ENCODE results near the gene TNFSF9.
"Not testable (repeated sequence)": the region's sequence is repeated elsewhere in the genome, so short reads cannot be mapped to it uniquely, and the experiment has no call there.

TNFSF9 gene

DNA sequence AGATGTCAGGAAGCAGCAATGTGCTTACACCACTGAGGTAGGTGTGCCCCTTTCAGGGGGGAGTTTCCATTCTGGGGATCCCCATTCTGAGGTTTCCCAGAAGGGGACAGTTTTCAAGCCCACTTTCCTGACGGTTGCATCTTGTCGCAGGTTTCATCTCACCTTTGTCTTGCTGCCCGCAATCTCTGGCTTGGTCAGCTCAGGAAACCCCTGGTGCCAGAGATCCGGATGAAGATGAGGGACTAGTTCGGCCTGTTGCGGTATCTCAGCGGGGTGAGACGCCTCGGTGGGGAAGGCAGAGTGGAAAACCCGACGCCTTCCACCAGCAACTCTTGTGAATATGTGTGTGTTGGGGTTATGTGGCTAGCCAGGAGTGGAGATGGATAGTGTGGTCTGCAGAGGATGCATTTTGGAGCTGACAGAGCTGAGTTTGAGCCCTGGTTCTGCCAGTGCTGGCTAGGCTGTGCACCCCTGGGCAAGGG lies 13.1 kb downstream of the TNFSF9 start:
- WGBS (ENCODE audit: insufficient coverage): 84% methylated on average over 7 of the region's 11 CpGs
- peaks cover 0 to 4% (median 0%) of the 10 kb centered on the region in 5 experiments for H3K27me3 ChIP-seq (replicated peaks in 2 of 5; ENCODE audit: control insufficient read depth in 4 of 5, insufficient read depth in 5 of 5, low read length in 4 of 5)
- DNase-seq: no peak
- no peaks in the 10 kb centered on the region for H3K36me3 ChIP-seq (ENCODE audit: control insufficient read depth in 4 of 4, insufficient read depth in 4 of 4, low read length in 3 of 4)
- no peak overlapping the region for H3K4me3 ChIP-seq (ENCODE audit: control insufficient read depth in 1 of 7, extremely low read depth in 1 of 7, insufficient read depth in 4 of 7, low read depth in 2 of 7, low read length in 6 of 7)
- ChIA-PET POLR2A (interaction anchor here (0.6 kb wide), 1 partner anchor 263 kb away, joined by 4 read pairs; no protein-coding TSS in a partner anchor), CTCF (no interaction called here)
- no peaks in the 10 kb centered on the region for H3K9me3 ChIP-seq (ENCODE audit: control extremely low read depth in 1 of 5, control insufficient read depth in 4 of 5, insufficient read depth in 2 of 5, low read depth in 1 of 5, low read length in 4 of 5)
- peaks cover 0 to 2% (median 0%) of the 10 kb centered on the region in 4 experiments for H3K4me1 ChIP-seq (ENCODE audit: control extremely low read depth in 1 of 4, control insufficient read depth in 4 of 4, insufficient read depth in 4 of 4, low read length in 3 of 4)
- H3K27ac ChIP-seq (ENCODE audit: insufficient read depth in 1 of 2, low read depth in 1 of 2, low read length in 2 of 2, poor library complexity in 1 of 2, severe bottlenecking in 2 of 2): no peak overlapping the region

DNA sequence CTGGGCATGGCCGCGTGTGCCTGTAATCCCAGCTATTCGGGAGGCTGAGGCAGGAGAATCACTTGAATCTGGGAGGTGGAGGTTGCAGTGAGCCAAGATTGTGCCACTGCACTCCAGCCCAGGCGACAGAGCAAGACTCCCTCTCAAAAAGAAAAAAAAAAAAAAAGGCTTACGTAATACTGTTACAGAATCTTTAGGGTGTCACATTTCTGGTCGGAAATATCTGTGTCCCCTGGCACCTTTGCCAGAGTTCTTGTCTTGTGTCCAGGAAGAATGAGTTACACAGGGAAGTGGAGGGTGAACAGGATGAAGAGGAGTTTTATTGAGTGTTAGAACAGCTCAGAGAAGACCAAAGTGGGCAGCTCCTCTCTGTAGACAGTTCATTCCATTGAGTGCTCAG lies 19.9 kb downstream of the TNFSF9 start:
- H3K27me3 ChIP-seq (replicated peaks in 2 of 5; ENCODE audit: control insufficient read depth in 4 of 5, insufficient read depth in 5 of 5, low read length in 4 of 5); H3K4me3 ChIP-seq (ENCODE audit: control insufficient read depth in 1 of 7, extremely low read depth in 1 of 7, insufficient read depth in 4 of 7, low read depth in 2 of 7, low read length in 6 of 7); H3K9me3 ChIP-seq (ENCODE audit: control extremely low read depth in 1 of 5, control insufficient read depth in 4 of 5, insufficient read depth in 2 of 5, low read depth in 1 of 5, low read length in 4 of 5); H3K36me3 ChIP-seq (ENCODE audit: control insufficient read depth in 4 of 4, insufficient read depth in 4 of 4, low read length in 3 of 4); DNase-seq; H3K27ac ChIP-seq (ENCODE audit: insufficient read depth in 1 of 2, low read depth in 1 of 2, low read length in 2 of 2, poor library complexity in 1 of 2, severe bottlenecking in 2 of 2): not testable (repeated sequence)
- peaks cover 0 to 13% (median 10%) of the 10 kb centered on the region in 4 experiments for H3K4me1 ChIP-seq (ENCODE audit: control extremely low read depth in 1 of 4, control insufficient read depth in 4 of 4, insufficient read depth in 4 of 4, low read length in 3 of 4)
- 96% methylated on average over 4 of the region's 6 CpGs for WGBS (ENCODE audit: insufficient coverage)
- CTCF ChIA-PET: interaction anchor here (0.7 to 4.6 kb wide), 3 partner anchors 11 to 175 kb away, joined by 3 to 21 read pairs (median 4); no protein-coding TSS in a partner anchor
- POLR2A ChIA-PET: interaction anchor here (1.2 kb wide), 1 partner anchor 15 kb away, joined by 3 read pairs; no protein-coding TSS in a partner anchor

DNA sequence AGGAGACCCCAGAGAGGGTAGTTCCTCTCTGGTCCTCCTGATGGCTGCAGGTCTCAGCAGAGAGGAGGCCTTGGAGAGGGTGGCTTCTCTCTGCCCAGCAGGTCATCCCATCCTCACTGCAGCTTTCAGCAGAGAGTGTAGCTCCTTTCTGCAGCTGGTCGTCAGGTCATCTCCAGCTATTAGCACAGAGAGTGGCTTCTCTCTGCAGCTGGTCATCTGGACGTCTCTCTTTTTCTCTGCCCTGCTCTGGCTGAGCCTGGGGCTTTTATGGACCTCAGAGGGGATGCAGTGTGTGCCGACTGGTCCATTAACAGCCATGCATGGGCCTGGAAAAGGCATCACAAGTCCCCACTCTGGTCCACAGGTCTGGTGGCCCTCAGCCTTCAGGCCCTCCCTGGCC lies 20.3 kb downstream of the TNFSF9 start:
- Histone ChIP-seq H3K4me3 (ENCODE audit: control insufficient read depth in 1 of 7, extremely low read depth in 1 of 7, insufficient read depth in 4 of 7, low read depth in 2 of 7, low read length in 6 of 7) (no peak overlapping the region), H3K4me1 (ENCODE audit: control extremely low read depth in 1 of 4, control insufficient read depth in 4 of 4, insufficient read depth in 4 of 4, low read length in 3 of 4) (peaks cover 0 to 13% (median 10%) of the 10 kb centered on the region in 4 experiments), H3K27ac (ENCODE audit: insufficient read depth in 1 of 2, low read depth in 1 of 2, low read length in 2 of 2, poor library complexity in 1 of 2, severe bottlenecking in 2 of 2) (no peak overlapping the region), H3K27me3 (replicated peaks in 2 of 5; ENCODE audit: control insufficient read depth in 4 of 5, insufficient read depth in 5 of 5, low read length in 4 of 5) (no peaks in the 10 kb centered on the region), H3K9me3 (ENCODE audit: control extremely low read depth in 1 of 5, control insufficient read depth in 4 of 5, insufficient read depth in 2 of 5, low read depth in 1 of 5, low read length in 4 of 5) (peaks cover 0 to 5% (median 0%) of the 10 kb centered on the region in 5 experiments), H3K36me3 (ENCODE audit: control insufficient read depth in 4 of 4, insufficient read depth in 4 of 4, low read length in 3 of 4) (no peaks in the 10 kb centered on the region)
- DNase-seq: no peak
- WGBS (ENCODE audit: insufficient coverage): 100% methylated on average over 3 of the region's 3 CpGs
- CTCF ChIA-PET: interaction anchor here (1.0 to 4.6 kb wide), 4 partner anchors 11 to 185 kb away, joined by 4 to 21 read pairs (median 4); no protein-coding TSS in a partner anchor
- POLR2A ChIA-PET: interaction anchor here (1.2 kb wide), 1 partner anchor 16 kb away, joined by 3 read pairs; no protein-coding TSS in a partner anchor

DNA sequence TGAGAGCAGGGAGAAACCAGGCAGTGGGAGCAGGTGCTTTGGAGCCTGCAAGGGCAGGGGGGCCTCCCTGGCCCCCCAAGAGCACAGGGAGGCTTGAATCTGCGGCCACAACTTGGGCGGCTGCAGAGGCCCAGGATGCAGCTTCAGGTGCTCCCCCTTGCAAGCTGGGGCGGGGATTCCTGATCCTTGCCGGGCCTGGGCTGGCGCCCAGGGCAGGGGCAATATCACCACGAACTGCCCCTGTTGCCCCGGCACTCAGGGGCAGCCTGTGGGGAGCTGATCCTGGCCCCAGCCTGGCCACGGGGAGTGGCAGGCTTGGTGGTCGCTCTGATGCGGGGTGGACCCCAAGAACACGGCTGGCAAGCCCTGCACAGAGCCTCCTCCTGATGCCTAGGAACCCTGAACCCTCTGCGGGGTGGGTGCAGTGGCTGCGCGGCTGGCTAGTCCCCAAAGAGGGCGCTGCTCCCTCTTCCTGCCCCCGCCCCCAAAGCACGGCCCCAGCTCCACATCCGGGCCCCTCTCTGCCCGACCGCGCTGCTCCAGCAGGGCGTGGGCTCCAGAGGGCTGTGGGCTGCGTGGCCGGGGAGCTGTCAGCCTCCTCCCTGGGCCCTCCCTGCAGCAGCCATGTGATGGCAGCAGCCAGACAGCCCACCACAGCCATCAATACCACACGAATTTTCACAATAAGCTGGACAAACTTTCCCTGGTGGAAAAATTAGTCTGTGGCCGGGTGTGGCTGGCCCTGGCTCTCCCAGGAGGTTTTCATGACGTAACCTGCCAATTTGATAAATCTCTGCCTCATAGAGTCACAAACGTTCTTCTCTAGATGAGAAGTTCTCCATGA lies 21.0 kb downstream of the TNFSF9 start:
- H3K27me3 ChIP-seq (replicated peaks in 2 of 5; ENCODE audit: control insufficient read depth in 4 of 5, insufficient read depth in 5 of 5, low read length in 4 of 5): no peaks in the 10 kb centered on the region
- 25% methylated on average over 25 of the region's 28 CpGs for WGBS (ENCODE audit: insufficient coverage)
- POLR2A ChIA-PET: interaction anchor here (1.2 kb wide), 1 partner anchor 16 kb away, joined by 3 read pairs; no protein-coding TSS in a partner anchor
- H3K36me3 ChIP-seq (ENCODE audit: control insufficient read depth in 4 of 4, insufficient read depth in 4 of 4, low read length in 3 of 4): no peaks in the 10 kb centered on the region
- peaks cover 0 to 5% (median 0%) of the 10 kb centered on the region in 5 experiments for H3K9me3 ChIP-seq (ENCODE audit: control extremely low read depth in 1 of 5, control insufficient read depth in 4 of 5, insufficient read depth in 2 of 5, low read depth in 1 of 5, low read length in 4 of 5)
- H3K27ac ChIP-seq (ENCODE audit: insufficient read depth in 1 of 2, low read depth in 1 of 2, low read length in 2 of 2, poor library complexity in 1 of 2, severe bottlenecking in 2 of 2): no peak overlapping the region
- H3K4me3 ChIP-seq (ENCODE audit: control insufficient read depth in 1 of 7, extremely low read depth in 1 of 7, insufficient read depth in 4 of 7, low read depth in 2 of 7, low read length in 6 of 7): peak overlapping the region in 2 of 7 experiments; percentile 36 to 57
- CTCF ChIA-PET: interaction anchor here (0.8 to 4.6 kb wide), 12 partner anchors 12 to 184 kb away, joined by 3 to 21 read pairs (median 3); partner anchors contain the start of gene TNFSF9
- DNase-seq: peak; percentile 64 to 86 (median 80)
- peaks cover 0 to 20% (median 15%) of the 10 kb centered on the region in 4 experiments for H3K4me1 ChIP-seq (ENCODE audit: control extremely low read depth in 1 of 4, control insufficient read depth in 4 of 4, insufficient read depth in 4 of 4, low read length in 3 of 4)

DNA sequence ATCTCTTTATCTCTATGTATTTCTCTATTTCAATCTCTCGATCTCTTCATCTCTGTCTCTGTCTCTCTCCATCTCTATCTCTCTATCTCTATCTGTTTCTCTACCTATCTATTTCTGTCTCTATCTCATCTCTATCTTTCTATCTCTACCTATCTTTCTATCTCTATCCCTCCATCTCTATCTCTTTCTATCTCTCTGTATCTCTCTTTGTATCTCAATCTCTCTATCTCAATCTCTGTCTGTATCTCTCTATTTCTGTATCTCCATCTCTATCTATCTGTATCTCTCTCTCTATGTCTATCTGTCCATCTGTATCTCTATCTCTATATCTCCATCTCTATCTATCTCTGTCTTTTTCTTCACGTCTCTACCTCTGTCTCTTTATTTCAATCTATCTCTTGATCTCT lies 25.2 kb downstream of the TNFSF9 start:
- ChIA-PET POLR2A (no interaction called here), CTCF (interaction anchor here (1.1 to 1.4 kb wide), 2 partner anchors 31 to 181 kb away, joined by 3 to 4 read pairs; partner anchors contain the start of gene GPR108)
- WGBS (ENCODE audit: insufficient coverage): 56% methylated on average over 2 of the region's 2 CpGs

DNA sequence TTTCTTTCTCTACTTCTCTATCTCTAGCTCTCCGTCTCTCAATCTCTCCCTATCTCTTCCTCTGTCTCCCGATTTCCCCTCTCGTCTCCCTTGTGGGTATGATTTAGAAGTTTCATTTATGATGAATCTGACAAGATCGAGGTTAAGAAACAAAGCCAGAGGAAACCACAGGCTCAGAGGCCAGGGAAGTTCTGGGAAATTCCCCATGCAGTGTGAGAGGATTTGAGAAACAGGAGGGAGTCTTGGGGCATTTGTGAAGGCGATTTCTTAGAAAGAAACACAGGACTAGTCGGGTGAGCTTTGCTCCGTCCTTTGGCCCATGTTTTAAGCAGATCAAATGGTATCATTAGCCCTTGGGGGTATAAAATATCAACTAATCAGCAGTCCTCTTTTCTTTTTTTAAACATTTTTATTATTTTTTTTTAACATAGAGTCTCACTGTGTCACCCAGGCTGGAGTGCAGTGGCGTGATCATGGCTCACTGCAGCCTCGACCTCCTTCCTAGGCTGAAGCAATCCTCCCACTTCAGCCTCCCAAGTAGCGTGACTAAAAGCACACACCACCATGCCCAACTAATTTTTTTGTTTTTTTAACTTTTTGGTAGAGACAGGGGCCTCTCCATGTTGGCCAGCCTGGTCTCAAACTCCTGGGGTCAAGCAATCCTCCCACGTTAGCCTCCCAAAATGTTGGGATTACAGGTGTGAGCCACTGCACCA lies 25.8 kb downstream of the TNFSF9 start:
- Histone ChIP-seq H3K9me3 (ENCODE audit: control extremely low read depth in 1 of 5, control insufficient read depth in 4 of 5, insufficient read depth in 2 of 5, low read depth in 1 of 5, low read length in 4 of 5) (peaks cover 0 to under 1% (median 0%) of the 10 kb centered on the region in 5 experiments), H3K27ac (ENCODE audit: insufficient read depth in 1 of 2, low read depth in 1 of 2, low read length in 2 of 2, poor library complexity in 1 of 2, severe bottlenecking in 2 of 2) (no peak overlapping the region), H3K4me3 (ENCODE audit: control insufficient read depth in 1 of 7, extremely low read depth in 1 of 7, insufficient read depth in 4 of 7, low read depth in 2 of 7, low read length in 6 of 7) (peak overlapping the region in 1 of 7 experiments; percentile 23), H3K4me1 (ENCODE audit: control extremely low read depth in 1 of 4, control insufficient read depth in 4 of 4, insufficient read depth in 4 of 4, low read length in 3 of 4) (peaks cover 0 to 18% (median 12%) of the 10 kb centered on the region in 4 experiments), H3K36me3 (ENCODE audit: control insufficient read depth in 4 of 4, insufficient read depth in 4 of 4, low read length in 3 of 4) (no peaks in the 10 kb centered on the region), H3K27me3 (replicated peaks in 2 of 5; ENCODE audit: control insufficient read depth in 4 of 5, insufficient read depth in 5 of 5, low read length in 4 of 5) (no peaks in the 10 kb centered on the region)
- CTCF ChIA-PET: interaction anchor here (0.6 to 1.4 kb wide), 3 partner anchors 30 to 181 kb away, joined by 3 to 4 read pairs (median 3); partner anchors contain the start of gene GPR108
- DNase-seq: peak in 2 of 3 donors; percentile 22 to 44
- POLR2A ChIA-PET: no interaction called here
- WGBS (ENCODE audit: insufficient coverage): 58% methylated on average over 3 of the region's 11 CpGs

More for the DNA sequence above, 25.2 kb downstream of the TNFSF9 start:
- Histone ChIP-seq H3K27me3 (replicated peaks in 2 of 5; ENCODE audit: control insufficient read depth in 4 of 5, insufficient read depth in 5 of 5, low read length in 4 of 5) (no peaks in the 10 kb centered on the region), H3K9me3 (ENCODE audit: control extremely low read depth in 1 of 5, control insufficient read depth in 4 of 5, insufficient read depth in 2 of 5, low read depth in 1 of 5, low read length in 4 of 5) (peaks cover 0 to 5% (median 0%) of the 10 kb centered on the region in 5 experiments), H3K4me1 (ENCODE audit: control extremely low read depth in 1 of 4, control insufficient read depth in 4 of 4, insufficient read depth in 4 of 4, low read length in 3 of 4) (peaks cover 0 to 22% (median 14%) of the 10 kb centered on the region in 4 experiments), H3K4me3 (ENCODE audit: control insufficient read depth in 1 of 7, extremely low read depth in 1 of 7, insufficient read depth in 4 of 7, low read depth in 2 of 7, low read length in 6 of 7) (no peak overlapping the region), H3K27ac (ENCODE audit: insufficient read depth in 1 of 2, low read depth in 1 of 2, low read length in 2 of 2, poor library complexity in 1 of 2, severe bottlenecking in 2 of 2) (no peak overlapping the region), H3K36me3 (ENCODE audit: control insufficient read depth in 4 of 4, insufficient read depth in 4 of 4, low read length in 3 of 4) (no peaks in the 10 kb centered on the region)
- no peak for DNase-seq

All from common myeloid progenitor, CD34-positive (primary cell).